Measurements from ENCODE around the gene MXRA5.

DNA sequence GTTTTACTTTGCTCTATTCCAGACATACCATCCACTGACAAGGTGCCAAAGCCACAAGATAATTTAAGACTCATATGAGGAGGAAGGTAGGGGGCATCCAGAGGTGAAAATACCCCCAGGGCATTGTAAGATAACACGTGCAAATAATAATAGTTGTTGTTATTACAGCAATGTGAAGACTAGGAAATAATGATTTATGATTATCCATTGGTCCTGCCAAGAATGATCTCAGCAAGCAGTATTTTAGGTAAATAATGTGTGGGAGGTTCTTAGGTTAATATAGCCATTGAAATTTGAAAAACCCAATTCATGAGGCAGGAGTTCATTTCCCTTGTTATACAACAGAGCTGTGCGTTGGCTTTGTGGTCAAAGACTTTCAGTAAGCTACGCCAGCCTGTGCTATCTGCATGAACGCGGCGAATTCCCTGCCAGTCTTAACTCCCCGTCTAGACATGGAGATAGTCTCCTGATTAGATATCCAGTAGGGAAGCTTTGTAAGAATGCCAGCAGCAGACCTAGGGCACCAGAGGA, 47.2 kb upstream of the MXRA5 start:
- TF ChIP-seq, protein P1, sequence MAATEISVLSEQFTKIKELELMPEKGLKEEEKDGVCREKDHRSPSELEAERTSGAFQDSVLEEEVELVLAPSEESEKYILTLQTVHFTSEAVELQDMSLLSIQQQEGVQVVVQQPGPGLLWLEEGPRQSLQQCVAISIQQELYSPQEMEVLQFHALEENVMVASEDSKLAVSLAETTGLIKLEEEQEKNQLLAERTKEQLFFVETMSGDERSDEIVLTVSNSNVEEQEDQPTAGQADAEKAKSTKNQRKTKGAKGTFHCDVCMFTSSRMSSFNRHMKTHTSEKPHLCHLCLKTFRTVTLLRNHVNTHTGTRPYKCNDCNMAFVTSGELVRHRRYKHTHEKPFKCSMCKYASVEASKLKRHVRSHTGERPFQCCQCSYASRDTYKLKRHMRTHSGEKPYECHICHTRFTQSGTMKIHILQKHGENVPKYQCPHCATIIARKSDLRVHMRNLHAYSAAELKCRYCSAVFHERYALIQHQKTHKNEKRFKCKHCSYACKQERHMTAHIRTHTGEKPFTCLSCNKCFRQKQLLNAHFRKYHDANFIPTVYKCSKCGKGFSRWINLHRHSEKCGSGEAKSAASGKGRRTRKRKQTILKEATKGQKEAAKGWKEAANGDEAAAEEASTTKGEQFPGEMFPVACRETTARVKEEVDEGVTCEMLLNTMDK (IDR thresholded peaks at IDR 0.05; ENCODE audit: borderline replicate concordance, insufficient read depth, low read depth, low read length, poor library complexity, severe bottlenecking) = no peak
- TF ChIP-seq PHF20 (IDR thresholded peaks at IDR 0.05; ENCODE audit: partially characterized antibody) (no peak), GABPA (tag; conservative IDR thresholded peaks at IDR 0.05; ENCODE audit: low read depth) (no peak), ZNF644 (tag; IDR thresholded peaks at IDR 0.05; ENCODE audit: low read depth) (no peak), SREBF2 (CRISPR knock-in tag; IDR thresholded peaks at IDR 0.05) (no peak), ZNF436 (CRISPR knock-in tag; IDR thresholded peaks at IDR 0.05) (no peak)
- TF ChIP-seq, protein P2, sequence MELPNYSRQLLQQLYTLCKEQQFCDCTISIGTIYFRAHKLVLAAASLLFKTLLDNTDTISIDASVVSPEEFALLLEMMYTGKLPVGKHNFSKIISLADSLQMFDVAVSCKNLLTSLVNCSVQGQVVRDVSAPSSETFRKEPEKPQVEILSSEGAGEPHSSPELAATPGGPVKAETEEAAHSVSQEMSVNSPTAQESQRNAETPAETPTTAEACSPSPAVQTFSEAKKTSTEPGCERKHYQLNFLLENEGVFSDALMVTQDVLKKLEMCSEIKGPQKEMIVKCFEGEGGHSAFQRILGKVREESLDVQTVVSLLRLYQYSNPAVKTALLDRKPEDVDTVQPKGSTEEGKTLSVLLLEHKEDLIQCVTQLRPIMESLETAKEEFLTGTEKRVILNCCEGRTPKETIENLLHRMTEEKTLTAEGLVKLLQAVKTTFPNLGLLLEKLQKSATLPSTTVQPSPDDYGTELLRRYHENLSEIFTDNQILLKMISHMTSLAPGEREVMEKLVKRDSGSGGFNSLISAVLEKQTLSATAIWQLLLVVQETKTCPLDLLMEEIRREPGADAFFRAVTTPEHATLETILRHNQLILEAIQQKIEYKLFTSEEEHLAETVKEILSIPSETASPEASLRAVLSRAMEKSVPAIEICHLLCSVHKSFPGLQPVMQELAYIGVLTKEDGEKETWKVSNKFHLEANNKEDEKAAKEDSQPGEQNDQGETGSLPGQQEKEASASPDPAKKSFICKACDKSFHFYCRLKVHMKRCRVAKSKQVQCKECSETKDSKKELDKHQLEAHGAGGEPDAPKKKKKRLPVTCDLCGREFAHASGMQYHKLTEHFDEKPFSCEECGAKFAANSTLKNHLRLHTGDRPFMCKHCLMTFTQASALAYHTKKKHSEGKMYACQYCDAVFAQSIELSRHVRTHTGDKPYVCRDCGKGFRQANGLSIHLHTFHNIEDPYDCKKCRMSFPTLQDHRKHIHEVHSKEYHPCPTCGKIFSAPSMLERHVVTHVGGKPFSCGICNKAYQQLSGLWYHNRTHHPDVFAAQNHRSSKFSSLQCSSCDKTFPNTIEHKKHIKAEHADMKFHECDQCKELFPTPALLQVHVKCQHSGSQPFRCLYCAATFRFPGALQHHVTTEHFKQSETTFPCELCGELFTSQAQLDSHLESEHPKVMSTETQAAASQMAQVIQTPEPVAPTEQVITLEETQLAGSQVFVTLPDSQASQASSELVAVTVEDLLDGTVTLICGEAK (IDR thresholded peaks at IDR 0.05) = no peak
- TF ChIP-seq, protein P2 (CRISPR knock-in tag; IDR thresholded peaks at IDR 0.05) = no peak
